ENCODE measurements around the gene DBT. TPM values are rescaled to one million over a fixed set of nuclear protein-coding genes. Genes with fewer than 3 reads are reported as not detected.

The DBT gene
- total RNA-seq, 1 donor: 6.9 TPM

GRCh38 chr1:100292711-100293110 lies 43.1 kb upstream of the DBT start:
- Histone ChIP-seq H4K20me1 (ENCODE audit: insufficient read depth, low read length) (peaks cover 6% of the 10 kb centered on the region), H2AFZ (ENCODE audit: low read length) (no peak overlapping the region), H3K4me3 (ENCODE audit: insufficient read depth, low read length) (no peak overlapping the region), H3K9me3 (ENCODE audit: low read depth, low read length) (no peaks in the 10 kb centered on the region), H3K36me3 (ENCODE audit: insufficient read depth, low read length) (peaks cover 45% of the 10 kb centered on the region), H3K27ac (ENCODE audit: low read depth, low read length) (no peak overlapping the region), H3K79me2 (ENCODE audit: insufficient read depth, low read length) (no peaks in the 10 kb centered on the region), H3K4me1 (ENCODE audit: insufficient read depth, low read length) (no peaks in the 10 kb centered on the region), H3K4me2 (ENCODE audit: insufficient read depth, low read length) (no peak overlapping the region), H3K27me3 (ENCODE audit: insufficient read depth, low read length) (no peaks in the 10 kb centered on the region)
- TF ChIP-seq, protein P1, sequence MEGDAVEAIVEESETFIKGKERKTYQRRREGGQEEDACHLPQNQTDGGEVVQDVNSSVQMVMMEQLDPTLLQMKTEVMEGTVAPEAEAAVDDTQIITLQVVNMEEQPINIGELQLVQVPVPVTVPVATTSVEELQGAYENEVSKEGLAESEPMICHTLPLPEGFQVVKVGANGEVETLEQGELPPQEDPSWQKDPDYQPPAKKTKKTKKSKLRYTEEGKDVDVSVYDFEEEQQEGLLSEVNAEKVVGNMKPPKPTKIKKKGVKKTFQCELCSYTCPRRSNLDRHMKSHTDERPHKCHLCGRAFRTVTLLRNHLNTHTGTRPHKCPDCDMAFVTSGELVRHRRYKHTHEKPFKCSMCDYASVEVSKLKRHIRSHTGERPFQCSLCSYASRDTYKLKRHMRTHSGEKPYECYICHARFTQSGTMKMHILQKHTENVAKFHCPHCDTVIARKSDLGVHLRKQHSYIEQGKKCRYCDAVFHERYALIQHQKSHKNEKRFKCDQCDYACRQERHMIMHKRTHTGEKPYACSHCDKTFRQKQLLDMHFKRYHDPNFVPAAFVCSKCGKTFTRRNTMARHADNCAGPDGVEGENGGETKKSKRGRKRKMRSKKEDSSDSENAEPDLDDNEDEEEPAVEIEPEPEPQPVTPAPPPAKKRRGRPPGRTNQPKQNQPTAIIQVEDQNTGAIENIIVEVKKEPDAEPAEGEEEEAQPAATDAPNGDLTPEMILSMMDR (IDR thresholded peaks at IDR 0.05; ENCODE audit: extremely low read depth, low read depth, low read length): no peak
- no peak for DNase-seq (ENCODE audit: insufficient read length, low spot score, missing footprints)

DNA sequence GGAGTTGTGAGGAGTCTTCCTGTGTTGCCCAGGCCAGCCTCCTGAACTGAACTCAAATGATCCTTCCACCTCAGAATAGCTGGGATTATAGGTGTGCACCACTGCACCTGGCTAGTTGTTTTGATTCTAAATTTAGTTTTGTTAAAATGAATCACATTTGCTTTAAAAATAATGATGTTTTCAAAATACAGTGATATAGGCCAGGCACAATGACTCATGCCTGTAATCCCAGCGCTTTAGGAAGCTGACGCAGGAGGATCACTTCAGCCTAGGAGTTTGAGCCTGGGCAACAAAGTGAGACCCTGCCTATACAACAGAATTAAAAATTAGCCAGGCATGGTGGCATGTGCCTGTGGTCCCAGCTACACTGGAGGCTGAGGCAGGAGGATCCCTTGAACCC lies 40.7 kb upstream of the DBT start:
- Histone ChIP-seq H3K27ac (ENCODE audit: low read depth, low read length) (peak overlapping the region; percentile 12), H3K4me2 (ENCODE audit: insufficient read depth, low read length) (no peak overlapping the region)
- no peak for DNase-seq (ENCODE audit: insufficient read length, low spot score, missing footprints)

GRCh38 chr1:100287162-100287561 lies 37.5 kb upstream of the DBT start:
- no peak for DNase-seq (ENCODE audit: insufficient read length, low spot score, missing footprints)
- no peaks in the 10 kb centered on the region for H3K9me3 ChIP-seq (ENCODE audit: low read depth, low read length)
- TF ChIP-seq, protein P1 (IDR thresholded peaks at IDR 0.05; ENCODE audit: extremely low read depth, low read depth, low read length): no peak
- peaks cover 6% of the 10 kb centered on the region for H4K20me1 ChIP-seq (ENCODE audit: insufficient read depth, low read length)
- no peaks in the 10 kb centered on the region for H3K27me3 ChIP-seq (ENCODE audit: insufficient read depth, low read length)
- no peak overlapping the region for H3K4me3 ChIP-seq (ENCODE audit: insufficient read depth, low read length)
- H3K4me2 ChIP-seq (ENCODE audit: insufficient read depth, low read length): no peak overlapping the region
- H3K36me3 ChIP-seq (ENCODE audit: insufficient read depth, low read length): peaks cover 69% of the 10 kb centered on the region
- no peaks in the 10 kb centered on the region for H3K79me2 ChIP-seq (ENCODE audit: insufficient read depth, low read length)
- no peak overlapping the region for H2AFZ ChIP-seq (ENCODE audit: low read length)
- H3K27ac ChIP-seq (ENCODE audit: low read depth, low read length): no peak overlapping the region
- H3K4me1 ChIP-seq (ENCODE audit: insufficient read depth, low read length): no peaks in the 10 kb centered on the region

More for the DNA sequence above, 40.7 kb upstream of the DBT start:
- Histone ChIP-seq H3K36me3 (ENCODE audit: insufficient read depth, low read length) (peaks cover 68% of the 10 kb centered on the region), H3K79me2 (ENCODE audit: insufficient read depth, low read length) (no peaks in the 10 kb centered on the region), H3K4me1 (ENCODE audit: insufficient read depth, low read length) (no peaks in the 10 kb centered on the region), H4K20me1 (ENCODE audit: insufficient read depth, low read length) (peaks cover 6% of the 10 kb centered on the region), H3K9me3 (ENCODE audit: low read depth, low read length) (no peaks in the 10 kb centered on the region), H2AFZ (ENCODE audit: low read length) (no peak overlapping the region), H3K4me3 (ENCODE audit: insufficient read depth, low read length) (no peak overlapping the region), H3K27me3 (ENCODE audit: insufficient read depth, low read length) (no peaks in the 10 kb centered on the region)
- TF ChIP-seq, protein P1 (IDR thresholded peaks at IDR 0.05; ENCODE audit: extremely low read depth, low read depth, low read length): no peak

DNA sequence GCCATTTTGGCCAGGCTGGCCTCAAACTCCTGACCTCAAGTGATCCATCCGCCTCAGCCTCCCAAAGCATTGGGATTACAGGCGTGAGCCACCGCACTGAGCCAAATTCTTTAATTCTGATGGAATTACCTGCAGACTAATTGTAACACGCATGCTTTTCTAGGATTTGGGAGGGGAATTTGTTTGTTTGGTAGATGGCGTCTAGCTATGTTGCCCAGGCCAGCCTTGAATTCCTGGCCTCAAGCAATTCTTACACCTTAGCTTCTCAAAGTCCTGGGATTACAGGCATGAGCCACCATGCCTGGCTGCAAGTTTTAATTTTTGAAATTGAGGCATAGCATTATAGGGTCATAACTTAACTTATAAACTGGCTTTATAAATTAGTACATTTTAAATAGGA lies 35.0 kb upstream of the DBT start:
- Histone ChIP-seq H3K27ac (ENCODE audit: low read depth, low read length) (no peak overlapping the region), H3K36me3 (ENCODE audit: insufficient read depth, low read length) (peaks cover 55% of the 10 kb centered on the region)
- TF ChIP-seq, protein P1 (IDR thresholded peaks at IDR 0.05; ENCODE audit: extremely low read depth, low read depth, low read length): no peak

More for the DNA sequence above, 35.0 kb upstream of the DBT start:
- no peaks in the 10 kb centered on the region for H3K4me1 ChIP-seq (ENCODE audit: insufficient read depth, low read length)
- H3K27me3 ChIP-seq (ENCODE audit: insufficient read depth, low read length): no peaks in the 10 kb centered on the region
- H2AFZ ChIP-seq (ENCODE audit: low read length): no peak overlapping the region
- DNase-seq (ENCODE audit: insufficient read length, low spot score, missing footprints): no peak
- H3K4me2 ChIP-seq (ENCODE audit: insufficient read depth, low read length): no peak overlapping the region
- H4K20me1 ChIP-seq (ENCODE audit: insufficient read depth, low read length): peaks cover 4% of the 10 kb centered on the region
- H3K4me3 ChIP-seq (ENCODE audit: insufficient read depth, low read length): no peak overlapping the region
- H3K79me2 ChIP-seq (ENCODE audit: insufficient read depth, low read length): no peaks in the 10 kb centered on the region
- no peaks in the 10 kb centered on the region for H3K9me3 ChIP-seq (ENCODE audit: low read depth, low read length)

Measured in osteoblast (primary cell).